GM19351 (cell line): ENCODE measurements around the gene GABRQ.

Source experiments
- ATAC-seq: cut with Tn5 transposase; IDR thresholded peaks from one replicate; pipeline ENCODE4 v1.9.1; 2021; ENCODE audit warnings: mild to moderate bottlenecking, moderate library complexity; ENCODE audit not compliant: unreplicated experiment

GABRQ gene

GRCh38 chrX:152637649-152638442, at the start of gene GABRQ:
Gene GABRQ, plus strand, starts transcription at chrX:152637895. Its CDS starts 308 bp downstream, at chrX:152638203.
- ATAC-seq, result no peak

GRCh38 chrX:152588206-152588605, 49.5 kb upstream of the GABRQ start:
- ATAC-seq, result no peak

- ATAC-seq, result no peak
Measured at GRCh38 chrX:152600853-152601633, 36.7 kb upstream of the GABRQ start.

- peak; percentile 62 for ATAC-seq
Measured at GRCh38 chrX:152601848-152602616, 35.7 kb upstream of the GABRQ start.

DNA sequence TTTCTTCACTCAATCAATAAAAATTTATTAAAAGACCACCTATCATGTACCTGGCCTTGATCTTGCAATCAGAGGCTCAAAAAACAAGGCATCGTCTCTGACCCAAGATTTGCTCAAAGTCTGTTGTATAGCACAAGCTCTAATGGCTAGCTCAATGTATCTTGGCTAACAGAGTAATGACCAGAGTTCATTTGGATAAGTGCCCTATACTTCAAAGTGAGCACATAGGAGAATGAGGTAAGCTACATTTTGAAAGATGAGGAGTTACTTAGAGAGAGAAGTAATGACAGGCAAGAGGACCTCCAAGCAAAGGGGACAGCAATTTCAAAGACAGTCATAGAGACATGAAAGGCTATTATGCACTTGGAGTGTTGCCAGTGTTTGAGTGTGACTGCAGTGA, 22.9 kb upstream of the GABRQ start:
- ATAC-seq, result no peak

- ATAC-seq, result no peak
Measured at GRCh38 chrX:152619897-152620296, 17.8 kb upstream of the GABRQ start.

- ATAC-seq, result peak; percentile 53
Measured at GRCh38 chrX:152632445-152633097, 5.1 kb upstream of the GABRQ start.

- ATAC-seq, result peak; percentile 50
Measured at GRCh38 chrX:152635941-152636340, 1.8 kb upstream of the GABRQ start.

DNA sequence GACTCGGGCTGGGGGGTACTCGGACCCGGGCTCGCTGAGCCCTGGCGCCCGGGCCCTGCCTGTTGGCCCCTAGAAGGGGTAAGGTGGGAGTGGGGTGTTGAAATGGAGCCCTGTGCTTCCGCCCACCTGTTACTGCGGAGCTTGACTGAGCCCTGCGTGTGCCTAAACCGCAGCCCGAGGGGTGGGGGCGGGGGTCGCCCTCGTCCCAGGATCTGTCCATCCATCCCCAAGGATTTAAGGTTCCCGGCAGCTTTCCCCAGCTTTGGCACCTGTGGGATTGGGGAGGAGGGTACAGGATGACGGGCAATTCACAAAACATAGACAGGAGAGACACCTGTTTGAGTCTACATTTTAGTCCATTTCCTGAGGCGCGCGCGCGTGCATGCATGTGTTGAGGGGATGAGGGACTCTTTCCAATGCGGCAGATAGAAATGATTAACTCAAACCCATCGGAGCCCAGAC, 779 bp downstream of the GABRQ start:
- no peak for ATAC-seq

GRCh38 chrX:152639426-152639825, 1.7 kb downstream of the GABRQ start:
- ATAC-seq, result no peak

- no peak for ATAC-seq
Measured at GRCh38 chrX:152640034-152640818, 2.5 kb downstream of the GABRQ start.

DNA sequence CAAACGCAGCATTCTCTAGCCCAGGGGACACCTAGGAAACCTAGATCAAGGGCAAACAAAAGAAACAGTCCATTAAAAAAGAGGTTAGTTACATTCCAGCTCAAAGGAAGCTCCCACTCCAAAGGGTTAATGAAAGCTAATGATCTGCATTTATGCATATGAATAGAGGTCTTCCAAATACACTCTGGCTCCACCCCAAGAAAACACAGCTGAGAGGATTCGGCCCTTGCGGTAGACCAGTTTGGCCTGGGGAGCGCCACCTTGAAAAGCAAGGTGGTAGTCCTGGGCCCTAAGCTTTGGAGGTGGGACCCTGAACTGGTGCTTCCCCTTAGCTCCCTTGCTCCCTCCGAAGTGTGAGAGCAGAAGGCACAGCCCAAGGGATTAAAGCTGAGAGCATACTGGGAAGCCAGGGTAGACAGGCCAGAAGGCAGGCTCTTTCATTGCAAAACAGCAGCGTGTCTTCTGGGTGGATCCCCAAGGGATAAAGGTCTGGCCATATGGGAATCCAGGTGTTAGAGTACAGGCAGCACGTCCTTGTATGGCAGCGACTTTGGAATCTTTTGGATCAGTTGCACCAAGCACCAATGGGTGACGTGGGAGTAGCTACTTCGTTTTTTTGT, 3.7 kb downstream of the GABRQ start:
- no peak for ATAC-seq

- ATAC-seq, result peak; percentile 46
Measured at GRCh38 chrX:152641996-152642395, 4.3 kb downstream of the GABRQ start.

GRCh38 chrX:152642931-152643564, 5.4 kb downstream of the GABRQ start:
- ATAC-seq, result no peak

DNA sequence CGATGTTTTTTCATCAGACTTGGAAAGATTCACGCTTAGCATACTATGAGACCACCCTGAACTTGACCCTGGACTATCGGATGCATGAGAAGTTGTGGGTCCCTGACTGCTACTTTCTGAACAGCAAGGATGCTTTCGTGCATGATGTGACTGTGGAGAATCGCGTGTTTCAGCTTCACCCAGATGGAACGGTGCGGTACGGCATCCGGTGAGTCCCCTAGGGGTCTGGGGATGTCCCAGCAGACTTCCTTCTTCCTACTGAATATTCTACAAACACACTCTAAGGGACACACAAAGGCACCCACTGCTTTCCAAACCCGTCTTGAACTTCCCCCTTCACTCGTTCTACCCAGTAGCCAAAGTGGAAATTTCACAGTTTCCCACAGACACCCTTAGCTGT, 9.3 kb downstream of the GABRQ start:
- ATAC-seq, result no peak

DNA sequence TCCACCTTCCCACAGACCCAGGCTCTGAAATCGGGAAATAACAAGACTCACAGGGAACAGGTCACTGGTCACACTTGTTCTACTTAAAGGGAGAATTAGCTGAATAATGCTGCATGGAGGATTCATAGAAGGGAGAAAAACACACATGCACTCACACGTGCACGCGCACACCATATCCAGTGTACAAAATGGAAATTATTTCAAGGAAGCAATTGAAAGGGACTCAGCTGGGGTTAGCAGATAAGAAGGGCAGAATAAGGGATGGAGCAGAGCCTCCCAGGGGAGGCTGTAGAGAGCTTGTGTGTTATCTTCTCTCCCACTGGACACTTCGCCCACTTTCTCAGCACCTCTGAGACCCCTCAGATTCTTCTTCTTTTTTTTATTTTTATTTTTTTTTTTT, 10.3 kb downstream of the GABRQ start:
- ATAC-seq, result no peak

DNA sequence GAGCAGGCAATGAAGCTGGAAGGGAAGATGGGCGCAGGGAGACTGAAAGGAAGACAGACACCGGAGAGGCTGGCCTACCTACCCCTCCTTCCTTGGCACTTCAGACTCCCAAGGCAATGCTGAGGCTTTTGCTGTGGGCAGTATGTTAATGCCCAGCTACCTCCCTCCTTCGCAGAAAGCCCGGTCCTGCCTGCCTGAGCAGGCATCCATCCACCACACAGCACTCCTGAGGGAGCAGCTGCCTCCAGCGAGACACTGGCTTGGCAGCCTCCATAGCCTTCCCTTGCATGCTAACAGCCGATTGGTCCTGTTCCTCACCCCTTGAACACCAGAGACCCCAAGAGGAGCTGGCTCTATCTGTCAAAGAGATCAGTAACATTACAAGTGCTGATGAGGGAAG, 14.4 kb downstream of the GABRQ start:
- ATAC-seq, result no peak

DNA sequence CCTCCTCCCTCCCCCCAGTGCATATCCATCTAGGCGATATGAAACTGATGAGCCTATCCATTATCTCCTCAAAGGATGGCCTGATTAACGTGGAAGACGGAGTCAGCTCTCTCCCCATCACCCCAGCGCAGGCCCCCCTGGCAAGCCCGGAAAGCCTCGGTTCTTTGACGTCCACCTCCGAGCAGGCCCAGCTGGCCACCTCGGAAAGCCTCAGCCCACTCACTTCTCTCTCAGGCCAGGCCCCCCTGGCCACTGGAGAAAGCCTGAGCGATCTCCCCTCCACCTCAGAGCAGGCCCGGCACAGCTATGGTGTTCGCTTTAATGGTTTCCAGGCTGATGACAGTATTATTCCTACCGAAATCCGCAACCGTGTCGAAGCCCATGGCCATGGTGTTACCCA, 14.8 kb downstream of the GABRQ start:
- ATAC-seq, result no peak

DNA sequence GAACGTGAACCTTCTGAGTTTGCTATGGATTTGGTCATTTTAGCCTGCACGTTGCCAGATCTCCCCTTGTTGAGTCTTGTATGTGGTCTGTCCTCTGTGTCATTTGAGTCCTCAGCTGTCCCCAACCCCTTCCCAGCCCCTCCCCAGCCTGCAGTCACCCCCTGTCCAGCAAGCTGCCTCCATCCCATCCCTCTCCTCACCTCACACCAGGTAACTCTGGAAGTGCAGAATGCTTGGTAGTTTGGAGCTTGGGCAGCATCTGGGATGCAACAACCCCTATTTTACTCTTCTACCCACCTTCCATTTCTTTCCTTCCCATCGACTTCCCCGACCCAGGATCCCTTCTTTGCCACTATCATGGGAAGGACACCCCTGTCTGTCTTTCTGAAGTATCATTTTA, 18.4 kb downstream of the GABRQ start:
- ATAC-seq, result no peak
